OCI-LY1 (cell line): ENCODE data around the gene ACOT11.

Experiments
- H2AFZ ChIP-seq: fragments of 200-600 bp; sonication (generic), shearing (Covaris generic); 2 replicates; pipeline ENCODE4 v1.6.0; 2014; ENCODE audit warnings: antibody characterized with exemption, mild to moderate bottlenecking, low read length
- H3F3A ChIP-seq: fragments of 200-600 bp; sonication (generic), shearing (Covaris generic); 2 replicates; pipeline ENCODE4 v1.6.0; 2014; ENCODE audit warnings: mild to moderate bottlenecking, antibody characterized with exemption, low read length, moderate library complexity; ENCODE audit not compliant: insufficient read depth
- H3K27ac ChIP-seq: fragments of 200-600 bp; sonication (generic); 2 replicates; pipeline ENCODE4 v1.5.1; 2014; ENCODE audit warnings: low read length, mixed run types, mild to moderate bottlenecking, low read depth; ENCODE audit not compliant: poor library complexity, severe bottlenecking
- H3K27me3 ChIP-seq: fragments of 200-600 bp; sonication (generic); 2 replicates; pipeline ENCODE4 v1.6.0; 2014; ENCODE audit warnings: antibody characterized with exemption, mild to moderate bottlenecking, low read length, moderate library complexity; ENCODE audit not compliant: insufficient read depth
- H3K36me3 ChIP-seq: fragments of 200-600 bp; sonication (generic); 2 replicates; pipeline ENCODE4 v1.6.1; 2014; ENCODE audit warnings: mild to moderate bottlenecking, antibody characterized with exemption, low read length, moderate library complexity, mixed read lengths; ENCODE audit not compliant: insufficient read depth
- H3K4me1 ChIP-seq: fragments of 200-600 bp; sonication (generic); 2 replicates; pipeline ENCODE4 v1.5.1; 2014; ENCODE audit warnings: mild to moderate bottlenecking, low read length, moderate library complexity; ENCODE audit not compliant: insufficient read depth, severe bottlenecking
- H3K4me2 ChIP-seq: fragments of 200-600 bp; sonication (generic), shearing (Covaris generic); 2 replicates; pipeline ENCODE4 v1.6.1; 2014; ENCODE audit warnings: low read length
- H3K4me3 ChIP-seq: fragments of 200-600 bp; sonication (generic); 2 replicates; pipeline ENCODE4 v1.5.1; 2014; ENCODE audit warnings: low read length, low read depth, mild to moderate bottlenecking, mixed read lengths; ENCODE audit not compliant: poor library complexity, severe bottlenecking
- H3K79me2 ChIP-seq: fragments of 200-600 bp; shearing (Covaris generic); 2 replicates; pipeline ENCODE4 v1.6.1; 2016; ENCODE audit warnings: mixed run types, low read length, mixed read lengths; ENCODE audit not compliant: insufficient read depth
- H3K9ac ChIP-seq: fragments of 200-600 bp; sonication (generic), shearing (Covaris generic); 2 replicates; pipeline ENCODE4 v1.6.1; 2014; ENCODE audit warnings: mild to moderate bottlenecking, low read length, mixed read lengths
- H3K9me2 ChIP-seq: fragments of 200-600 bp; sonication (generic), shearing (Covaris generic); 2 replicates; pipeline ENCODE4 v1.6.1; 2014; ENCODE audit warnings: low read depth, mild to moderate bottlenecking, low read length, mixed read lengths
- H3K9me3 ChIP-seq: fragments of 200-600 bp; shearing (Covaris generic); 2 replicates; pipeline ENCODE4 v1.6.1; 2014; ENCODE audit warnings: low read length, mixed read lengths
- H4K20me1 ChIP-seq: fragments of 200-600 bp; sonication (generic), shearing (Covaris generic); 2 replicates; pipeline ENCODE4 v1.6.0; 2016; ENCODE audit warnings: mild to moderate bottlenecking, low read length; ENCODE audit not compliant: insufficient read depth
- CTCF ChIP-seq: fragments of 200-600 bp; sonication (generic), shearing (Covaris generic); IDR thresholded peaks from 2 replicates; pipeline ENCODE4 v1.5.1; 2017; ENCODE audit warnings: mild to moderate bottlenecking, antibody characterized with exemption, low read length, moderate library complexity, mixed read lengths
- EZH2 ChIP-seq: fragments of 200-600 bp; sonication (generic), shearing (Covaris generic); IDR thresholded peaks from 2 replicates; pipeline ENCODE4 v1.8.0; 2017; ENCODE audit warnings: borderline replicate concordance, mixed run types, mild to moderate bottlenecking, antibody characterized with exemption, low read length, moderate library complexity, mixed read lengths

Gene ACOT11

DNA sequence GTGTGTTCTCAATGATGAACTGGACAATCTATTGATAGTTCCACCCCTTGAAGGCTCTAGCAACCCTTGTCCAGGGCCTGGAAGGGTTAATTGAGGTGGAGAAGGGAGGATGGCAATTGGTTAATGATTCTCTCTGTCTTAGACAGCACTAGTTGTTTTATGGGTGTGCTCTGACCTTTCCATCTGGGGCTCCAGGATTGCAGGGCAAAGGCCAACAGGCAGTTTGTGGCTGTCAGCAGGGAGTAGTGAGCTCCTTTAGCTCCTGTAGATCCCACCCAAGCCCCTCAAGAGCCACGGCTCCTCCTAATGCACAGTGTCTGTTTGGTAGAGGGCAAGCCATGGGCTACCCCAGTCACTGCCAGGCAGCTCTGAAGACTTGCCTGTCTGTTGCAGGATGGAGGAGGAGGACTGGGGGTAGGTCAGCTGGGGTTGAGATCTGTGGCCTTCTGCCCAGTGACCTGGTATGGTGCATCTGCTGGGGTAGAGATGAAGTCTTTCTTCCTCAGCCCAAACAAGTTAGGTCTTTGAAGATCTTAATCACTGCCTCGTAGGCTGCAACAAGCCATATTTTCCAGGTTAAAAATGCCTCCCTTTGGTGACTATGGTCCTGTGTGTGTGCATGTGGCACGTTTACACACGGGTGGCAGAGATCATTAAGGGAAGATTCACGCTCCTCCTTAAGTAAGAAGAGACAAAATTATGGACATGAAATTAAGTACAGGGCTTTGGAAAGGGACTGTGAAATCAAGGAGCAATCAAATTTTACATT is 101.3 kb downstream of the ACOT11 start:
- H3K9ac ChIP-seq, result no peak overlapping the region
- TF ChIP-seq EZH2 (no peak), CTCF (no peak)
- no peak overlapping the region for H3K4me2 ChIP-seq
- H3K79me2 ChIP-seq, result no peaks in the 10 kb centered on the region
- no peak overlapping the region for H3K4me3 ChIP-seq
- H2AFZ ChIP-seq, result no peak overlapping the region
- no peaks in the 10 kb centered on the region for H3K27me3 ChIP-seq
- H3K4me1 ChIP-seq, result no peaks in the 10 kb centered on the region
- no peak overlapping the region for H3K27ac ChIP-seq
- H4K20me1 ChIP-seq, result no peaks in the 10 kb centered on the region
- H3K9me2 ChIP-seq, result no peaks in the 10 kb centered on the region
- H3K36me3 ChIP-seq, result no peaks in the 10 kb centered on the region
- no peaks in the 10 kb centered on the region for H3K9me3 ChIP-seq
- H3F3A ChIP-seq, result no peaks in the 10 kb centered on the region

GRCh38 chr1:54649921-54650320 is 101.9 kb downstream of the ACOT11 start:
- Histone ChIP-seq H3K9me3 (no peaks in the 10 kb centered on the region), H3K36me3 (no peaks in the 10 kb centered on the region), H3K9me2 (no peaks in the 10 kb centered on the region), H3F3A (no peaks in the 10 kb centered on the region), H3K27me3 (no peaks in the 10 kb centered on the region), H3K27ac (no peak overlapping the region), H4K20me1 (no peaks in the 10 kb centered on the region), H3K4me2 (no peak overlapping the region), H3K4me1 (no peaks in the 10 kb centered on the region), H3K4me3 (no peak overlapping the region), H2AFZ (no peak overlapping the region), H3K9ac (no peak overlapping the region), H3K79me2 (no peaks in the 10 kb centered on the region)
- TF ChIP-seq CTCF (no peak), EZH2 (no peak)

GRCh38 chr1:54650417-54650816 is 102.4 kb downstream of the ACOT11 start:
- H3K9me3 ChIP-seq, result no peaks in the 10 kb centered on the region
- no peak overlapping the region for H3K4me2 ChIP-seq
- H2AFZ ChIP-seq, result no peak overlapping the region
- no peak overlapping the region for H3K4me3 ChIP-seq
- H3K27ac ChIP-seq, result no peak overlapping the region
- no peaks in the 10 kb centered on the region for H3K9me2 ChIP-seq
- H3F3A ChIP-seq, result no peaks in the 10 kb centered on the region
- H3K27me3 ChIP-seq, result no peaks in the 10 kb centered on the region
- no peak for TF ChIP-seq CTCF
- TF ChIP-seq EZH2, result no peak
- no peaks in the 10 kb centered on the region for H3K4me1 ChIP-seq
- no peaks in the 10 kb centered on the region for H3K36me3 ChIP-seq
- H3K9ac ChIP-seq, result no peak overlapping the region
- H3K79me2 ChIP-seq, result no peaks in the 10 kb centered on the region
- no peaks in the 10 kb centered on the region for H4K20me1 ChIP-seq
